Activated naive CD8-positive, alpha-beta T cell treated with anti-CD3 and anti-CD28 coated beads, Interleukin-2, amount 10 ng/mL, durations not matched to agents 7 days and 5 days (primary cell): ENCODE measurements around the gene ADPRHL1. TPM values are rescaled to one million over a fixed set of nuclear protein-coding genes. Genes with fewer than 3 reads are reported as not detected.

Source experiments
- ATAC-seq: fragments of 150-1000 bp; cut with Tn5 transposase; one replicate; pipeline ENCODE4 v1.10.0; 2021; ENCODE audit warnings: low read depth, moderate library complexity
- POLR2A ChIA-PET: fragments of 350-600 bp; sonication (Branson Sonifier 250); formaldehyde crosslinking; loops from one replicate; lab custom pipeline; 2021; ENCODE audit warnings: antibody characterized with exemption; lab: Charles Lee
- DNase-seq: peaks from one replicate; pipeline ENCODE4 v3.0.0; 2021
- H3K27ac Mint-ChIP-seq: one replicate; pipeline ENCODE4 v1.8.0; 2022; ENCODE audit warnings: mild to moderate bottlenecking, mixed read lengths
- H3K27me3 Mint-ChIP-seq: one replicate; pipeline ENCODE4 v1.8.0; 2022; ENCODE audit warnings: mild to moderate bottlenecking, moderate library complexity, mixed read lengths
- H3K36me3 Mint-ChIP-seq: one replicate; pipeline ENCODE4 v1.8.0; 2021; ENCODE audit warnings: mild to moderate bottlenecking, mixed read lengths
- H3K4me1 Mint-ChIP-seq: one replicate; pipeline ENCODE4 v1.8.0; 2021; ENCODE audit warnings: mixed read lengths
- H3K4me3 Mint-ChIP-seq: one replicate; pipeline ENCODE4 v1.8.0; 2022; ENCODE audit warnings: mild to moderate bottlenecking, moderate library complexity, mixed read lengths
- H3K9me3 Mint-ChIP-seq: one replicate; pipeline ENCODE4 v1.8.0; 2021; ENCODE audit warnings: mixed read lengths
- total RNA-seq, 2 experiments: library from RNA; stranded (reverse); gene quantifications; one replicate each; pipeline ENCODE4 v1.2.3, GENCODE V29; 2021

Gene ADPRHL1
- total RNA-seq, 2 experiments from 2014 or later = 0.82 to 1.0 TPM

- ATAC-seq (no peak), DNase-seq (no peak)
- Mint-ChIP-seq H3K36me3 (no peaks in the 10 kb centered on the region), H3K4me3 (no peak overlapping the region), H3K27me3 (peaks cover 41% of the 10 kb centered on the region), H3K4me1 (peaks cover 1% of the 10 kb centered on the region), H3K9me3 (no peaks in the 10 kb centered on the region), H3K27ac (no peak overlapping the region)
- POLR2A ChIA-PET = interaction anchor here (0.6 kb wide), 1 partner anchor 44 kb away, joined by 3 read pairs; no protein-coding TSS in a partner anchor
Measured at GRCh38 chr13:113360446-113360845, 92.8 kb downstream of the ADPRHL1 start.

- ATAC-seq = no peak
- H3K27me3 Mint-ChIP-seq = peaks cover 38% of the 10 kb centered on the region
- H3K36me3 Mint-ChIP-seq = no peaks in the 10 kb centered on the region
- no peak overlapping the region for H3K4me3 Mint-ChIP-seq
- H3K4me1 Mint-ChIP-seq = peaks cover 1% of the 10 kb centered on the region
- H3K27ac Mint-ChIP-seq = no peak overlapping the region
- H3K9me3 Mint-ChIP-seq = no peaks in the 10 kb centered on the region
- POLR2A ChIA-PET = no interaction called here
- no peak for DNase-seq
Measured at GRCh38 chr13:113359571-113359970, 93.7 kb downstream of the ADPRHL1 start.

GRCh38 chr13:113358653-113359190 lies 94.6 kb downstream of the ADPRHL1 start:
- DNase-seq = no peak
- Mint-ChIP-seq H3K27ac (no peak overlapping the region), H3K4me3 (no peak overlapping the region), H3K4me1 (peaks cover 1% of the 10 kb centered on the region), H3K27me3 (peaks cover 38% of the 10 kb centered on the region), H3K9me3 (no peaks in the 10 kb centered on the region), H3K36me3 (no peaks in the 10 kb centered on the region)
- ATAC-seq = no peak
- POLR2A ChIA-PET = no interaction called here

- ATAC-seq = no peak
- POLR2A ChIA-PET = no interaction called here
- peaks cover 1% of the 10 kb centered on the region for H3K4me1 Mint-ChIP-seq
- H3K9me3 Mint-ChIP-seq = no peaks in the 10 kb centered on the region
- no peak overlapping the region for H3K27ac Mint-ChIP-seq
- no peak overlapping the region for H3K4me3 Mint-ChIP-seq
- peaks cover 34% of the 10 kb centered on the region for H3K27me3 Mint-ChIP-seq
- DNase-seq = no peak
- H3K36me3 Mint-ChIP-seq = no peaks in the 10 kb centered on the region
Measured at GRCh38 chr13:113357529-113357928, 95.8 kb downstream of the ADPRHL1 start.

GRCh38 chr13:113356596-113356995 lies 96.7 kb downstream of the ADPRHL1 start:
- H3K4me1 Mint-ChIP-seq = peaks cover 1% of the 10 kb centered on the region
- H3K36me3 Mint-ChIP-seq = no peaks in the 10 kb centered on the region
- no peaks in the 10 kb centered on the region for H3K9me3 Mint-ChIP-seq
- ATAC-seq = no peak
- H3K27me3 Mint-ChIP-seq = peaks cover 25% of the 10 kb centered on the region
- no peak for DNase-seq
- no peak overlapping the region for H3K4me3 Mint-ChIP-seq
- POLR2A ChIA-PET = no interaction called here
- H3K27ac Mint-ChIP-seq = no peak overlapping the region

- ATAC-seq (no peak), DNase-seq (no peak)
- POLR2A ChIA-PET = no interaction called here
Measured at GRCh38 chr13:113355621-113356020, 97.7 kb downstream of the ADPRHL1 start.

GRCh38 chr13:113354831-113355610 lies 98.3 kb downstream of the ADPRHL1 start:
- no peak for ATAC-seq
- Mint-ChIP-seq H3K27ac (no peak overlapping the region), H3K4me1 (no peaks in the 10 kb centered on the region), H3K27me3 (peaks cover 9% of the 10 kb centered on the region), H3K36me3 (no peaks in the 10 kb centered on the region), H3K4me3 (no peak overlapping the region), H3K9me3 (no peaks in the 10 kb centered on the region)
- POLR2A ChIA-PET = no interaction called here
- DNase-seq = no peak

More at GRCh38 chr13:113355621-113356020, 97.7 kb downstream of the ADPRHL1 start:
- Mint-ChIP-seq H3K27ac (no peak overlapping the region), H3K9me3 (no peaks in the 10 kb centered on the region), H3K4me1 (no peaks in the 10 kb centered on the region), H3K27me3 (peaks cover 15% of the 10 kb centered on the region), H3K4me3 (no peak overlapping the region), H3K36me3 (no peaks in the 10 kb centered on the region)

- no peak overlapping the region for H3K27ac Mint-ChIP-seq
- no peaks in the 10 kb centered on the region for H3K4me1 Mint-ChIP-seq
- POLR2A ChIA-PET = interaction anchor here (0.6 kb wide), 1 partner anchor 8 kb away, joined by 3 read pairs; no protein-coding TSS in a partner anchor
- no peak overlapping the region for H3K4me3 Mint-ChIP-seq
- ATAC-seq (no peak), DNase-seq (no peak)
- no peaks in the 10 kb centered on the region for H3K9me3 Mint-ChIP-seq
- no peaks in the 10 kb centered on the region for H3K36me3 Mint-ChIP-seq
- H3K27me3 Mint-ChIP-seq = peaks cover 4% of the 10 kb centered on the region
Measured at GRCh38 chr13:113353254-113353653, 100.0 kb downstream of the ADPRHL1 start.

GRCh38 chr13:113351514-113352026 lies 101.7 kb downstream of the ADPRHL1 start:
- Mint-ChIP-seq H3K4me3 (no peak overlapping the region), H3K36me3 (no peaks in the 10 kb centered on the region), H3K4me1 (no peaks in the 10 kb centered on the region), H3K27ac (no peak overlapping the region), H3K27me3 (peaks cover 2% of the 10 kb centered on the region), H3K9me3 (no peaks in the 10 kb centered on the region)
- DNase-seq = no peak
- no peak for ATAC-seq
- POLR2A ChIA-PET = no interaction called here

- H3K27me3 Mint-ChIP-seq = no peaks in the 10 kb centered on the region
- DNase-seq (no peak), ATAC-seq (no peak)
- H3K9me3 Mint-ChIP-seq = no peaks in the 10 kb centered on the region
- H3K4me3 Mint-ChIP-seq = no peak overlapping the region
- POLR2A ChIA-PET = no interaction called here
- H3K27ac Mint-ChIP-seq = no peak overlapping the region
- H3K4me1 Mint-ChIP-seq = no peaks in the 10 kb centered on the region
- no peaks in the 10 kb centered on the region for H3K36me3 Mint-ChIP-seq
Measured at GRCh38 chr13:113350938-113351335, 102.4 kb downstream of the ADPRHL1 start.

GRCh38 chr13:113350065-113350937 lies 103.0 kb downstream of the ADPRHL1 start:
- DNase-seq (no peak), ATAC-seq (no peak)
- peaks cover 3% of the 10 kb centered on the region for H3K9me3 Mint-ChIP-seq
- H3K27me3 Mint-ChIP-seq = no peaks in the 10 kb centered on the region
- no peak overlapping the region for H3K4me3 Mint-ChIP-seq
- no peaks in the 10 kb centered on the region for H3K36me3 Mint-ChIP-seq
- POLR2A ChIA-PET = no interaction called here
- no peaks in the 10 kb centered on the region for H3K4me1 Mint-ChIP-seq
- no peak overlapping the region for H3K27ac Mint-ChIP-seq
